NB4 (cell line): ENCODE data around the gene GPC5.

Experiments
- CTCF ChIP-seq: IDR thresholded peaks from one replicate; pipeline ENCODE4 v1.5.1; 2012; ENCODE audit warnings: low read depth, low read length
- MAX ChIP-seq: IDR thresholded peaks from 2 replicates; pipeline ENCODE4 v1.6.1; 2011; ENCODE audit warnings: low read depth, low read length
- MYC ChIP-seq: IDR thresholded peaks from 2 replicates; pipeline ENCODE4 v1.6.1; 2011; ENCODE audit warnings: low read depth, low read length
- POLR2A ChIP-seq: IDR thresholded peaks from 2 replicates; pipeline ENCODE4 v1.6.1; 2011; ENCODE audit warnings: mild to moderate bottlenecking; ENCODE audit not compliant: insufficient read length; ENCODE audit errors: extremely low read depth

DNA sequence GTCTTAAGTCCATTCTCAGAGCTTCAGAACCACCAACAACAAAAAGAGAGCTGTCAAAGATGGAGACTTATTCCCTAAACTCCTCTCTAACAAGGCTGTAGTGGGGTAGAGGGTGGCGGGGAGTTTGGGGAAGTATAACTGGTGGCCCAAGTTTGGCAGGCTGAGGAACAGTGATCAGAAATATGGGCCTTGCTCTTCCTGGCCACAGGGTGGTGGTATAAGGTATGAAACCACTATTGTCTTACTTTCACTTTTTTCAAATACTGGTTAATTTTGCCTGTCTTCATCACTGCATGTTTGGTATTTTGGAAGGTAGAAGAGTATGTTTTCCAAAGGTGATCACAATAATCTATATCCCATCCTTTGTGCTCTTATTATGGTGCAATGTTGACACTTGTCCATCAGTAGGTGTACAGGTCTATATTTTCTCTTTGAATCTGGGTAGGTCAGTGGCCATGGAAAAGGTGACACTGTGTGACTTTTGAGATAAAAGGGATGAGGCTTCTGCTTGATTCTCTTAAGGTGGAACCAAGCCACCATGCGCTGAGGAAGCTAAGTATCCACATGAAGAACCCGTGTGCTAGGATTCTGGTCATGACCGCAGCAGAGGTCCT lies 23.2 kb upstream of the GPC5 start:
- TF ChIP-seq CTCF (peak; percentile 52), MAX (no peak), POLR2A (no peak), MYC (no peak)
